Stimulated activated CD4-positive, alpha-beta T cell treated with anti-CD3 and anti-CD28 coated beads, Interleukin-15, amount 100 ng/mL, for 48 hours (primary cell): ENCODE data around the gene KMT2E.

Experiments
- DNase-seq, 2 donors: peaks; one replicate each; pipeline ENCODE4 v3.0.0-alpha.2; 2020; ENCODE audit warnings: low read depth in 2 of 2

The KMT2E gene

GRCh38 chr7:105073143-105073542, 59.1 kb downstream of the KMT2E start:
- DNase-seq: no peak

- no peak for DNase-seq
Observed at GRCh38 chr7:105079348-105079747, 65.3 kb downstream of the KMT2E start.

GRCh38 chr7:105084581-105084980, 70.6 kb downstream of the KMT2E start:
- no peak for DNase-seq

GRCh38 chr7:105086850-105087249, 72.8 kb downstream of the KMT2E start:
- DNase-seq: no peak

GRCh38 chr7:105087981-105088380, 74.0 kb downstream of the KMT2E start:
- DNase-seq: no peak

DNA sequence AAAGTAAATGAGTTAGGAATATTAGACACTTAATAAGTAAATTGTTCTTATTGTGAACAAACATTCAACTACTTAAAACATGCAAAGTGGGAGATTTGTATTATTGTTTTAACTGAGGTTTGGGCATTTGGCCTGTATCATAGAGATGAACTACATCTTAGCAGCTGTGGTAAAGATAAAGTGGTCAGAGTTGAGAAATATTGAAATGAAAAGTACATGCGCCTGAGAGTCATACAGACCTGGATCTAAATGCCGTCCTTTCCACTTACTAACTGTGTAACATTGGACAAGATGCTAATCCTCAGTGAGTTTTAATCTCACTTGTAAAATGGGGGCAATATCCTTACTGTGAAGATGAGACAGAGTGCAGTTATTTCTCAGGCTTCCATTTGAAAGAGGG, 74.5 kb downstream of the KMT2E start:
- no peak for DNase-seq

DNA sequence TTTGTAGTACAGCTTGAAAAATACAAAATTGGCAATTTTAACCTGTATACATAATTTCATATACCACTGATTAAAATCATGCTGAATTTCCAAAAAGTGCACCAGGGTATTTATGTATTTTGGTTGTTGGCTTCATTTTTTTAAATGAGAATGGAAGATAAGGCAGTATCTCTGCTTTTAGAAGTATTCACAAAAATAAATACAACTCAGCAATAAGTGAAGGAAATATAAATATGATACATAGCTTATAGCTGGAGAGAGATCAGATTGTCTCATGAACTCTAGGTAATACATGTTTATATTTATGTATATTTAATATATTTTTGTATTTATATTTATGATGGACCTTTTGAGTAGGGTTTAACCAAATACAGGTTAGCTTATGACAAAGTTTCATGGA, 81.0 kb downstream of the KMT2E start:
- no peak for DNase-seq

DNA sequence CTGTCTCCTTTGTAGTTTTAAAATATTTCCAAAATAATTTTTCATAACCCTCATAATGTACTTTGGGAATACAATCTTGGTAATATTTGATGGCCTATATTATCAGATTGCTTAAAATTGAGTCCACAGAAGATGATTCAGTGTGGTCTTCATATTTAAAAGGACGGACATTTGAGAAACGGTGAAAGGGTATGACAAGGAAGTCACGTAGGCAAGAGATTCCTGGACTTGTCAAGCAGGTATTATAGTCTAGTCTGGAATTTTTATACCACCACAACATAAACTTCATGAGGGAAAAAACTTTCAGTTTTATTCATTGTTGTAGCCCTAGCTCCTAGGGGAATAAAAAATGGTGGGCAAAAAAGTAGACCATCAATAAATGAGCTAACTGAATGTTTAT, 82.3 kb downstream of the KMT2E start:
- DNase-seq: no peak

- DNase-seq: no peak
Observed at GRCh38 chr7:105097619-105098018, 83.6 kb downstream of the KMT2E start.

DNA sequence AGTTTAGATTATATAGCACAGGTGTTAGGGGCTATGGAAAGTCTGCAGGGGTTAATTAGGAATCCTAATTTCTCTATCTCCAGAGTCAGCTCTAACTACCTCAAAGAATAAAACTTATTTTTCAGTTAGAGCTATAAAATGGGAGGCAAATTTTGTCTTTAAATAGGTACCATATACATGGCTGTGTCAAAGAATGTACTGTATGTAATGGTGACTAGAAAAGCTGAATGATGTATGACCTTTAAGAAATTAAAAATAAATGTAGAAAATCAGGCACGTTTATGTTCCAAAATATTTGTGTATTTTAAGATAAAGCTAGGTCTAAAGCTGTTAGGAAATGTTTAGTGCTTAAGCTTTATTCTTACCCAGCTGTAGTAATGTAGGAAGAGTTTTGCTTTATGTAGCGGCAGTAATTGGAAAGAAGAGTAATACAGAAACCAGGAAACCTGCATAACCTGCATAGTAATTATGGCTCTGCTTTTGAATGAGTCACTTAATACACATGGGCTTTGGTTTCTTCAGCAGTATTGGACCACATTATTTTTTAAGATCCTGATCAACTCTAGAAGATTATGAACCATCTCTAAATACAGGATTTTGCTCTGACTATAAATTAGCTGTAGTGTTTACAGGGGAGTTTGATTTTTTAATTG, 85.0 kb downstream of the KMT2E start:
- no peak for DNase-seq

DNA sequence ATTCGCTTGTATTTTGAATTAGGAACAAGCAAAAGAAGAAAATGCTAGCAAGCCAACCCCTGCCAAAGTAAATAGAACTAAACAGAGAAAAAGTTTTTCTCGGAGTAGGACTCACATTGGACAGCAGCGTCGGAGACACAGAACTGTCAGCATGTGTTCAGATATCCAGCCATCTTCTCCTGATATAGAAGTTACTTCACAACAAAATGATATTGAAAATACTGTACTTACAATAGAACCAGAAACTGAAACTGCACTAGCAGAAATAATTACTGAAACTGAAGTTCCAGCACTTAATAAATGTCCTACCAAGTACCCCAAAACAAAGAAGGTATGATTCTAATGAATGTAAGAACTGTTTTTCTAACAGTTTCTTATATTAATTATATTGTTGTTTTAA, 87.9 kb downstream of the KMT2E start:
- DNase-seq: no peak

DNA sequence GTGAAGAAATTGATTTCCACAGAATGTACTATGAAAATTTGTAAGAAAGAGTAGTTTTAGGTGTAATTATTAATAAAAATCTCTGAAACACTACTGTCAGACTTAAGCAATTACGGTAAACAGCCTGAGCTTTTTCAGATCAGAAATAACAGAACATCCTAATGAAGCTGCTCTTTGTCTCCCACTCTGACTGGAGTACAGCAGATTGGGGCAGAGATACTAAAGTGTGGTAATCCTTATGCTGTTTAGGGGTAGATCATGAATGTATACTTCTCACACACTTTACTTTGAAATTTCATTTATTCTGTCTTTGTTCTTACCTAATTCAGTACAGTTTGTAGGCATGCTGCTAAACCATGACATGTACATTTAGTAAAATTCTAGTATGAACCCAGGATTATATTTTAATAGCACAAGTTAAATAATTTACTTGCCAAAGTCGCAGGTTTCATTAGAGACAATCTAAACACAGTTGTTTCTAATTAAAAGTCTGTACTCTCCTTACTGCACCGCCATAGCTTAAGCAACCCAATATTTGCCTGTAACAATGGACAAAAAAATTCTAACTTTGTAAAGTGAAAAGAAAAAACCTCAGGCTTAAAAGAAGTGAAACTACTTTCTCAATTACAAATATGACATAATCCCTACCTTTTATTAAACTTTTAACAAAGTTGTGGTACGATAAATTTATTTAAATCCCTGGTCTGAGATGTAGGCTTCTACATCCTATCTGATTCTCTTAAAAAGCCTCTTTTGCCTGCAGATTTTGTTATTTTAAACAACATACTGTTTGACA, 88.8 kb downstream of the KMT2E start:
- no peak for DNase-seq

GRCh38 chr7:105105579-105105978, 91.6 kb downstream of the KMT2E start:
- DNase-seq: no peak

- no peak for DNase-seq
Observed at GRCh38 chr7:105106473-105106872, 92.5 kb downstream of the KMT2E start.

DNA sequence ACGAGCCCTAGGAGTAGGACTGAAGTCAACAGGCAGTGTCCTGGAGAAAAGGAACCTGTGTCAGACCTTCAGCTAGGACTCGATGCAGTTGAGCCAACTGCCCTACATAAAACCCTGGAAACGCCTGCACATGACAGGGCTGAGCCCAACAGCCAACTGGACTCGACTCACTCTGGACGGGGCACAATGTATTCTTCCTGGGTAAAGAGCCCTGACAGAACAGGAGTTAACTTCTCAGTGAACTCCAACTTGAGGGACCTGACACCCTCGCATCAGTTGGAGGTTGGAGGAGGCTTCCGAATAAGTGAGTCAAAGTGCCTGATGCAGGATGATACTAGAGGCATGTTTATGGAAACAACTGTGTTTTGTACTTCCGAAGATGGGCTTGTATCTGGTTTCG, 93.5 kb downstream of the KMT2E start:
- DNase-seq: no peak

DNA sequence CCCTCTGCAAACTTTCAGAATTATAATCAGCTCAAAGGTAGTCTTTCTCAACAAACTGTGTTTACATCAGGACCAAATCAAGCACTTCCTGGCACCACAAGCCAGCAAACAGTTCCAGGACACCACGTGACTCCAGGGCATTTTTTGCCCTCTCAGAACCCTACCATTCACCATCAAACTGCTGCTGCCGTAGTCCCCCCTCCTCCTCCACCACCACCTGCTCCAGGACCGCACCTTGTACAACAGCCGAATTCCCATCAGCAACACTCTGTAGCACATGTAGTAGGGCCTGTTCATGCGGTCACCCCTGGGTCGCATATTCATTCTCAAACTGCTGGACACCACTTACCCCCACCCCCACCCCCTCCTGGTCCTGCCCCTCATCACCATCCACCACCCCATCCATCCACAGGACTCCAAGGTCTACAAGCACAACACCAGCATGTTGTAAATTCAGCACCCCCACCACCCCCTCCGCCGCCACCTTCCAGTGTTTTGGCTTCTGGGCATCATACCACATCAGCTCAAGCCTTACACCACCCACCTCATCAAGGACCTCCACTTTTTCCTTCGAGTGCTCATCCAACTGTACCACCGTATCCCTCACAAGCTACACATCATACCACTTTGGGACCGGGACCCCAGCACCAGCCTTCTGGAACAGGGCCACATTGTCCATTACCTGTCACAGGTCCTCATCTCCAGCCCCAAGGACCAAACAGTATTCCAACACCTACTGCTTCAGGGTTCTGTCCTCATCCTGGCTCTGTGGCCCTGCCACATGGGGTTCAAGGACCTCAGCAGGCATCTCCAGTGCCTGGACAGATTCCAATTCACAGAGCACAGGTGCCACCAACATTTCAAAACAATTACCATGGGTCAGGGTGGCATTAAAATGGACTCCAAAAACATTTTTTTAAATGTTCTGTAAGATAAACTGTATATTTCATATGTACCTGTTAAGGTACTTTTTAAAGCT, 98.7 kb downstream of the KMT2E start:
- no peak for DNase-seq

- no peak for DNase-seq
Observed at GRCh38 chr7:105118612-105119600, 104.9 kb downstream of the KMT2E start.

DNA sequence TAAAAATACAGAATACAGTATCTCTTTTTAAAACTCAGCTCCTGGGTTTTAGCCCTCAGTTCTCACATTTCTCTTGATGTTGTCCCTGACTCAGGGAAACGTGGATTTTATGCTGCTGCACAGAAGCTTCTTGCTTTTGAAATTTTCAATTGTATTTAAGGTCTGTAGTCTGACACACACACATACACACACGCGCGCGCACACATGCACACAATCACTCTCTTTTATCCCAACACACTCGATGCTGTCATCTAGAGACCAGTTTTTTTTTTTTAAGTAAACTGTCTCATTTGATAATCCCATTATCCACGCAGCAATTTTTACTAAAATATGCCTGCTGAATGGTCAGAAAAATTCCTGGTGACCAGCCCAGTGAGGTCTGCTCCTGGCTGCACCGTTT, 108.6 kb downstream of the KMT2E start:
- no peak for DNase-seq

DNA sequence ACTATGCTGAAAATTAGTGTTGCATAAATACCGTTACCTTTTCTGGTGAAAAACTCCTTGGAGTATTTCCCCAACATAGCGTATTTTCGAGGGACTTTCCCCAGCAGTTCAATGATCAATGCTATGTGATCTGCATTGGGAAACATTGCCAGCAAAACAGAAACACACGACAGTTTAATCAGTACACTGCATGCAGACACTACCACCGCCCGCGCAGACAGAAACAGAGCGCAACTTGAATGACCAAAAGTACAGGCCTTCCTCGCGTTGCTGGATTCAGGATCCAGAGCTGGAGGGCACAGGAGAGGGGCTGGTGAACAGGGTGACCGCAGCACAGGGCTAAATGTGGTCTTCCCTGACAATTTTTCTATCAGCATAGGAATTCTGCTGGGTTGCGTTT, 111.7 kb downstream of the KMT2E start:
- DNase-seq: no peak

- no peak for DNase-seq
Observed at GRCh38 chr7:105126436-105126975, 112.5 kb downstream of the KMT2E start.

GRCh38 chr7:105127179-105127578, 113.2 kb downstream of the KMT2E start:
- DNase-seq: no peak
